Thyroid gland (tissue), 4 donors: ENCODE data around the gene FLOT2. TPM values are rescaled to one million over a fixed set of nuclear protein-coding genes. Genes with fewer than 3 reads are reported as not detected.

Source experiments
- DNase-seq, 2 donors: peaks; one replicate each; pipeline ENCODE4 v3.0.0-alpha.2; 2019
- H3K27ac ChIP-seq, 3 donors: fragments of 200-600 bp; sonication (generic); 1 replicate in 2 of 3; 2 replicates in 1 of 3; pipeline ENCODE4 v1.5.1; 2016 to 2019; ENCODE audit warnings: mild to moderate bottlenecking in 1 of 3, moderate library complexity in 1 of 3
- H3K27me3 ChIP-seq: fragments of 200-600 bp; sonication (generic); one replicate; pipeline ENCODE4 v1.5.1; 2019
- H3K36me3 ChIP-seq, 2 donors: fragments of 200-600 bp; sonication (generic); one replicate each; pipeline ENCODE4 v1.5.1; 2016 to 2019
- H3K4me1 ChIP-seq, 2 donors: fragments of 200-600 bp; sonication (generic); one replicate each; pipeline ENCODE4 v1.5.1; 2017 to 2019
- H3K4me3 ChIP-seq, 3 donors: fragments of 200-600 bp; sonication (generic); replicated peaks in 1 of 3; 1 replicate in 2 of 3; 2 replicates in 1 of 3; pipeline ENCODE4 v1.5.1; 2016; ENCODE audit warnings: mild to moderate bottlenecking in 1 of 3
- H3K9me3 ChIP-seq: fragments of 200-600 bp; sonication (generic); one replicate; pipeline ENCODE4 v1.5.1; 2017
- CTCF ChIP-seq, 6 experiments: fragments of 200-600 bp in 3 of 6; fragments of 450-650 bp in 3 of 6; sonication (generic) in 3 of 6; IDR thresholded peaks; one replicate each; pipeline ENCODE4 v1.5.1; 2016 to 2019; ENCODE audit warnings: antibody characterized with exemption in 6 of 6, mild to moderate bottlenecking in 2 of 6, inconsistent platforms in 1 of 6, moderate library complexity in 1 of 6
- POLR2A ChIP-seq, 2 donors: fragments of 450-650 bp; IDR thresholded peaks; one replicate each; pipeline ENCODE4 v1.6.1; 2017; ENCODE audit warnings: antibody characterized with exemption in 2 of 2, mild to moderate bottlenecking in 2 of 2, moderate library complexity in 1 of 2
- WGBS, 2 donors: methylation state at CpG; one replicate each; pipeline ENCODE4 v1.1.5; 2017; 5-methylcytosine and 5-hydroxymethylcytosine counted together
- intact Hi-C: fragments of 100-400 bp; cut with DNase I; formaldehyde crosslinking; loops from one replicate; pipeline ENCODE4 v1.15.1; 2023
- total RNA-seq, 4 donors: library from RNA; depleted of rRNA; stranded (reverse); fragments of >200 nt; gene quantifications; one replicate each; pipeline ENCODE4 v1.2.3, GENCODE V29; 2016

Gene FLOT2
- total RNA-seq, 4 donors from 2014 or later, result 55.0 to 75.0 (median 62.7) TPM

GRCh38 chr17:28860363-28860808 is 37.1 kb downstream of the FLOT2 start:
- Histone ChIP-seq H3K9me3 (no peaks in the 10 kb centered on the region), H3K36me3 (peaks cover 17 to 18% of the 10 kb centered on the region in 2 donors), H3K4me1 (peaks cover 0 to 3% of the 10 kb centered on the region in 2 donors), H3K27me3 (no peaks in the 10 kb centered on the region), H3K4me3 (no peak overlapping the region), H3K27ac (no peak overlapping the region)
- TF ChIP-seq CTCF (IDR thresholded peaks at IDR 0.05), result no peak
- TF ChIP-seq POLR2A (IDR thresholded peaks at IDR 0.05), result no peak
- WGBS, 2 donors, result 95 to 96% methylated on average over 4 of the region's 4 CpGs
- no peak for DNase-seq
- intact Hi-C loops, result no loop called here

- Histone ChIP-seq H3K36me3 (peaks cover 17 to 18% of the 10 kb centered on the region in 2 donors), H3K27ac (no peak overlapping the region), H3K9me3 (no peaks in the 10 kb centered on the region), H3K4me3 (no peak overlapping the region), H3K27me3 (no peaks in the 10 kb centered on the region), H3K4me1 (peaks cover 3 to 9% of the 10 kb centered on the region in 2 donors)
- TF ChIP-seq POLR2A (IDR thresholded peaks at IDR 0.05) (no peak), CTCF (IDR thresholded peaks at IDR 0.05) (no peak)
- 46 to 67% methylated on average over 1 to 2 of the region's 2 CpGs for WGBS, 2 donors
- intact Hi-C loops, result loop anchor here (10.0 kb wide), 1 partner anchor 94 kb away; no protein-coding TSS in a partner anchor
- no peak for DNase-seq
These were observed 38.7 kb downstream of the FLOT2 start for GRCh38 chr17:28858801-28859355.

- Histone ChIP-seq H3K4me3 (no peak overlapping the region), H3K36me3 (peaks cover 17 to 18% of the 10 kb centered on the region in 2 donors), H3K27ac (no peak overlapping the region), H3K4me1 (peaks cover 3 to 9% of the 10 kb centered on the region in 2 donors), H3K9me3 (no peaks in the 10 kb centered on the region), H3K27me3 (no peaks in the 10 kb centered on the region)
- DNase-seq, result no peak
- TF ChIP-seq CTCF (IDR thresholded peaks at IDR 0.05), result no peak
- no peak for TF ChIP-seq POLR2A (IDR thresholded peaks at IDR 0.05)
- 93 to 100% methylated on average over 3 of the region's 3 CpGs for WGBS, 2 donors
- intact Hi-C loops, result loop anchor here (10.0 kb wide), 1 partner anchor 93 kb away; no protein-coding TSS in a partner anchor
These were observed 39.4 kb downstream of the FLOT2 start for GRCh38 chr17:28857905-28858800.

- no peak for DNase-seq
- Histone ChIP-seq H3K9me3 (no peaks in the 10 kb centered on the region), H3K4me1 (peaks cover 3 to 9% of the 10 kb centered on the region in 2 donors), H3K36me3 (peaks cover 17 to 18% of the 10 kb centered on the region in 2 donors), H3K27ac (no peak overlapping the region), H3K27me3 (no peaks in the 10 kb centered on the region), H3K4me3 (no peak overlapping the region)
- intact Hi-C loops, result loop anchor here (10.0 kb wide), 1 partner anchor 91 kb away; no protein-coding TSS in a partner anchor
- 89 to 91% methylated on average over 5 of the region's 5 CpGs for WGBS, 2 donors
- no peak for TF ChIP-seq POLR2A (IDR thresholded peaks at IDR 0.05)
- TF ChIP-seq CTCF (IDR thresholded peaks at IDR 0.05), result no peak
These were observed 41.4 kb downstream of the FLOT2 start for GRCh38 chr17:28856028-28856574.
